KMS-11 (cell line): ENCODE results near the gene GDPD2.

Source experiments
- H2AFZ ChIP-seq: fragments of 200-600 bp; sonication (generic); 2 replicates; pipeline ENCODE4 v1.6.1; 2016; ENCODE audit warnings: antibody characterized with exemption, mixed run types, low read depth
- H3K27ac ChIP-seq: fragments of 200-600 bp; sonication (generic); 2 replicates; pipeline ENCODE4 v1.6.1; 2016; ENCODE audit warnings: mild to moderate bottlenecking, mixed run types
- H3K27me3 ChIP-seq: fragments of 200-600 bp; sonication (generic); 2 replicates; pipeline ENCODE4 v1.6.1; 2017; ENCODE audit warnings: mild to moderate bottlenecking, low read depth, mixed run types, moderate library complexity; ENCODE audit not compliant: insufficient read depth
- H3K36me3 ChIP-seq: fragments of 200-600 bp; sonication (generic); 2 replicates; pipeline ENCODE4 v1.6.1; 2017; ENCODE audit warnings: mild to moderate bottlenecking, mixed run types; ENCODE audit not compliant: insufficient read depth
- H3K4me1 ChIP-seq: fragments of 200-600 bp; sonication (generic); 2 replicates; pipeline ENCODE4 v1.6.1; 2016; ENCODE audit warnings: mild to moderate bottlenecking, low read depth, mixed run types; ENCODE audit not compliant: poor library complexity, severe bottlenecking
- H3K4me2 ChIP-seq: fragments of 200-600 bp; sonication (generic); 2 replicates; pipeline ENCODE4 v1.7.0; 2016; ENCODE audit warnings: mild to moderate bottlenecking, mixed run types
- H3K4me3 ChIP-seq: fragments of 200-600 bp; sonication (generic); IDR thresholded peaks from 2 replicates; pipeline ENCODE4 v1.6.1; 2017; ENCODE audit warnings: low read depth, low read length, mixed read lengths; ENCODE audit not compliant: insufficient read depth
- H3K79me2 ChIP-seq: fragments of 200-600 bp; sonication (generic); 2 replicates; pipeline ENCODE4 v1.6.1; 2016; ENCODE audit warnings: low read depth, mixed run types; ENCODE audit not compliant: insufficient read depth
- H3K9ac ChIP-seq: fragments of 200-600 bp; sonication (generic); 2 replicates; pipeline ENCODE4 v1.6.1; 2016; ENCODE audit warnings: mild to moderate bottlenecking, mixed run types
- H4K20me1 ChIP-seq: fragments of 200-600 bp; sonication (generic); 2 replicates; pipeline ENCODE4 v1.6.1; 2016; ENCODE audit warnings: mild to moderate bottlenecking, mixed run types; ENCODE audit not compliant: insufficient read depth
- TF ChIP-seq, protein P1 (sequence below): fragments of 200-600 bp; sonication (generic); conservative IDR thresholded peaks from 2 replicates; pipeline ENCODE4 v1.6.1; 2017; ENCODE audit warnings: low read depth, mild to moderate bottlenecking, antibody characterized with exemption, low read length, moderate library complexity, mixed read lengths

Gene GDPD2

DNA sequence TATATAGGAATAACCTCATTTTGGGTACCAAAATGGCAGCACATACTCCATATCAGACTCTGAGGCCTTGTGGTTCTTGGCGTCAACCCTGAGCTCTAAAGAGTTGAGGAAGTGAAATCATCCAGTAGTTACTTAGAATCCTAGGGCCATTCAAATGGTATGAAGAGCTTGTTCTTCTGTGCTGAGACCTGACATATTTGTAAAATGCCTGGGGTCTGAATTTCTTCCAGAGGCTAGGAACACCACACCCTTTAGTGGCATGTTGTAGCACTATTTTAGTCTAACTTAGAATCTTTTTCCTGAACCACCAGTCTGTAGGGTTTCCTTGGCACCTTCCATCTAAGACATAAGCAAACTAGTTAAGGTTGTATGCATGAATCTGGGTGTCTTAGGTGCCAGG is 18.1 kb upstream of the GDPD2 start:
- H4K20me1 ChIP-seq: no peaks in the 10 kb centered on the region
- H2AFZ ChIP-seq: no peak overlapping the region
- H3K27me3 ChIP-seq: no peaks in the 10 kb centered on the region
- no peak overlapping the region for H3K9ac ChIP-seq
- H3K4me1 ChIP-seq: no peaks in the 10 kb centered on the region
- H3K36me3 ChIP-seq: no peaks in the 10 kb centered on the region
- no peak overlapping the region for H3K4me2 ChIP-seq
- H3K4me3 ChIP-seq: no peak overlapping the region
- H3K79me2 ChIP-seq: no peaks in the 10 kb centered on the region
- TF ChIP-seq, protein P1, sequence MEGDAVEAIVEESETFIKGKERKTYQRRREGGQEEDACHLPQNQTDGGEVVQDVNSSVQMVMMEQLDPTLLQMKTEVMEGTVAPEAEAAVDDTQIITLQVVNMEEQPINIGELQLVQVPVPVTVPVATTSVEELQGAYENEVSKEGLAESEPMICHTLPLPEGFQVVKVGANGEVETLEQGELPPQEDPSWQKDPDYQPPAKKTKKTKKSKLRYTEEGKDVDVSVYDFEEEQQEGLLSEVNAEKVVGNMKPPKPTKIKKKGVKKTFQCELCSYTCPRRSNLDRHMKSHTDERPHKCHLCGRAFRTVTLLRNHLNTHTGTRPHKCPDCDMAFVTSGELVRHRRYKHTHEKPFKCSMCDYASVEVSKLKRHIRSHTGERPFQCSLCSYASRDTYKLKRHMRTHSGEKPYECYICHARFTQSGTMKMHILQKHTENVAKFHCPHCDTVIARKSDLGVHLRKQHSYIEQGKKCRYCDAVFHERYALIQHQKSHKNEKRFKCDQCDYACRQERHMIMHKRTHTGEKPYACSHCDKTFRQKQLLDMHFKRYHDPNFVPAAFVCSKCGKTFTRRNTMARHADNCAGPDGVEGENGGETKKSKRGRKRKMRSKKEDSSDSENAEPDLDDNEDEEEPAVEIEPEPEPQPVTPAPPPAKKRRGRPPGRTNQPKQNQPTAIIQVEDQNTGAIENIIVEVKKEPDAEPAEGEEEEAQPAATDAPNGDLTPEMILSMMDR: no peak
- H3K27ac ChIP-seq: no peak overlapping the region

DNA sequence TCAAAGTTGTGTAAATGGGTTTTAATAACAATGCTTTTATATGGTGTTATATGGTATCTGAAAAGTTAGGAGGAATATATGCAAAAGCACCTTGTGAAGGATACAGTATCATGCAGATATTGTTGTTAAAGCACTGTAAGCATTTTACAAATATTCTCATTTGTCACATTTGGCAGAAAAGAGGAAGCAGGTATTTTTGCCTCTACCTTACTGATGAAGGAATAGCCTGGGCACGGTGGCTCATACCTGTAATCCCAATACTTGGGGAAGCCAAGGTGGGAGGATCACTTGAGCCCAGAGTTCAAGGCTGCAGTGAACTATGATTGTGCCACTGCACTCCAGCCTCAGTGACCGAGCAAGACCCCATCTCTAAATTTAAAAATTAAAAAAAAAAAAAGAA is 12.2 kb upstream of the GDPD2 start:
- Histone ChIP-seq H3K27ac (no peak overlapping the region), H3K79me2 (no peaks in the 10 kb centered on the region), H3K4me2 (no peak overlapping the region), H3K4me3 (no peak overlapping the region), H3K9ac (no peak overlapping the region), H3K4me1 (no peaks in the 10 kb centered on the region), H2AFZ (no peak overlapping the region), H4K20me1 (no peaks in the 10 kb centered on the region), H3K36me3 (no peaks in the 10 kb centered on the region), H3K27me3 (no peaks in the 10 kb centered on the region)
- TF ChIP-seq, protein P1: no peak

DNA sequence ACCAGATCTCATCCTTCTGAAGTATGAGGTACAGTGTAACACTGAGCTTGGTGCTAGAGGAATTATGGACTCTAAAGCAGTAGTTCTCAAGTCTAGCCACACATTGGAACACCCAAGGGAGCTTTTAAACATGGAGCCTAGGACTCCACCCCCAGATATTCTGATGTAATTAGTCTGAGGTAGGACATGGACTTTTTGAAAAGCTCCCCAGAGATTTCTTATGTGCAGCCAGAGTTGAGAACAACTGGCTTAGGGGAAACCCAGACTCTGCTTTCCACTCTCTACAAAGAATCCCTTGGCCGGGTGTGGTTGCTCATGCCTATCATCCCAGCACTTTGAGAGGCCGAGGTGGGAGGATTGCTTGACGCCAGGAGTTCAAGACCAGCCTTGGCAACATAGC is 11.6 kb upstream of the GDPD2 start:
- Histone ChIP-seq H4K20me1 (no peaks in the 10 kb centered on the region), H3K27ac (no peak overlapping the region), H2AFZ (no peak overlapping the region), H3K27me3 (no peaks in the 10 kb centered on the region), H3K9ac (no peak overlapping the region), H3K4me1 (no peaks in the 10 kb centered on the region), H3K4me3 (no peak overlapping the region), H3K36me3 (no peaks in the 10 kb centered on the region), H3K79me2 (no peaks in the 10 kb centered on the region), H3K4me2 (no peak overlapping the region)
- TF ChIP-seq, protein P1: no peak

DNA sequence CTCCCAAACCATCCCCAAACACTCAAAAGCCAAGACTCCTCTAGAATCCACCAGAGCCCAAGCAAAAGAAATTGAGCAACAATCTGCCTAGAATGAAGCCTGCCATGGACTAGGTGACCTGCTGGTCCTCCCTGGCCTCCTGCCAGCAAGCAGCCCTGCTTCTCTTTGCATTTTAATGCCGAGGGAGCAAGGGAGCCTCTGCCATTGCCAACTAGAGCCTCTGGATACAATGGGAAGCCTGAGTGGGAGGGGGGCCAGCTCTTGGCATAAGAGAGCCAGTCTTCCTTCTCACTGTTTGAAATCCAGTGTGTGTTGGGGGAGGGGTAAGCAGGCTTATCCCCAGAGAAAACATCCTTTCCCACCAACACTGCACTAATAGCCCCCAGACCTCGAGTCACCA is 1.5 kb upstream of the GDPD2 start:
- Histone ChIP-seq H3K36me3 (no peaks in the 10 kb centered on the region), H3K27me3 (no peaks in the 10 kb centered on the region), H3K79me2 (no peaks in the 10 kb centered on the region), H3K27ac (no peak overlapping the region), H3K4me3 (no peak overlapping the region), H3K9ac (no peak overlapping the region), H3K4me1 (no peaks in the 10 kb centered on the region), H3K4me2 (no peak overlapping the region), H2AFZ (no peak overlapping the region), H4K20me1 (no peaks in the 10 kb centered on the region)
- TF ChIP-seq, protein P1: no peak
